ENCODE measurements around the gene SH3GLB2.

SH3GLB2 gene

DNA sequence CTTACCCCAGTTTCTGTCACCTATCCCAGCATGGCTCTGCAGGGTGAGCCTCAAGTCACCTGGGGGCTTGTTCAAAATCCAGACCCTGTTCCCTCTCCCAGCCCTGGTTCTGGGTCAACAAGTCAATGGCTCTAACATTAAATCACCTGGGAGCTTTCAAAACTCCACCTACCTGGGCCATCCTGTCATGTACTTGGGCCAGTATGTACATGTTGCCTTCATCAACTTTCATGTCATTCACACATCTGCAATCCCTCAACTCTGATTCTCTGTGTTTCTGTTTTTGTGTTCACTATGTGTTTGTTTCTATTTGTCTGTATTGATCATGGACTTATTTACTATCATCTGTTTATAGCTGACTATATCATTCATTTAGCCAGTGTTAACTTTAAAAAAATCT, 2.1 kb upstream of the SH3GLB2 start:
- no peaks in the 10 kb centered on the region for H3K27me3 ChIP-seq (ENCODE audit: insufficient read depth, poor library complexity, severe bottlenecking)
- TF ChIP-seq GABPA (IDR thresholded peaks at IDR 0.05; ENCODE audit: low read depth) (no peak), SPI1 (IDR thresholded peaks at IDR 0.05; ENCODE audit: borderline replicate concordance, low read depth) (no peak), POLR2AphosphoS5 (IDR thresholded peaks at IDR 0.05; ENCODE audit: low read depth) (no peak)
- TF ChIP-seq, protein P1, sequence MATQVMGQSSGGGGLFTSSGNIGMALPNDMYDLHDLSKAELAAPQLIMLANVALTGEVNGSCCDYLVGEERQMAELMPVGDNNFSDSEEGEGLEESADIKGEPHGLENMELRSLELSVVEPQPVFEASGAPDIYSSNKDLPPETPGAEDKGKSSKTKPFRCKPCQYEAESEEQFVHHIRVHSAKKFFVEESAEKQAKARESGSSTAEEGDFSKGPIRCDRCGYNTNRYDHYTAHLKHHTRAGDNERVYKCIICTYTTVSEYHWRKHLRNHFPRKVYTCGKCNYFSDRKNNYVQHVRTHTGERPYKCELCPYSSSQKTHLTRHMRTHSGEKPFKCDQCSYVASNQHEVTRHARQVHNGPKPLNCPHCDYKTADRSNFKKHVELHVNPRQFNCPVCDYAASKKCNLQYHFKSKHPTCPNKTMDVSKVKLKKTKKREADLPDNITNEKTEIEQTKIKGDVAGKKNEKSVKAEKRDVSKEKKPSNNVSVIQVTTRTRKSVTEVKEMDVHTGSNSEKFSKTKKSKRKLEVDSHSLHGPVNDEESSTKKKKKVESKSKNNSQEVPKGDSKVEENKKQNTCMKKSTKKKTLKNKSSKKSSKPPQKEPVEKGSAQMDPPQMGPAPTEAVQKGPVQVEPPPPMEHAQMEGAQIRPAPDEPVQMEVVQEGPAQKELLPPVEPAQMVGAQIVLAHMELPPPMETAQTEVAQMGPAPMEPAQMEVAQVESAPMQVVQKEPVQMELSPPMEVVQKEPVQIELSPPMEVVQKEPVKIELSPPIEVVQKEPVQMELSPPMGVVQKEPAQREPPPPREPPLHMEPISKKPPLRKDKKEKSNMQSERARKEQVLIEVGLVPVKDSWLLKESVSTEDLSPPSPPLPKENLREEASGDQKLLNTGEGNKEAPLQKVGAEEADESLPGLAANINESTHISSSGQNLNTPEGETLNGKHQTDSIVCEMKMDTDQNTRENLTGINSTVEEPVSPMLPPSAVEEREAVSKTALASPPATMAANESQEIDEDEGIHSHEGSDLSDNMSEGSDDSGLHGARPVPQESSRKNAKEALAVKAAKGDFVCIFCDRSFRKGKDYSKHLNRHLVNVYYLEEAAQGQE (IDR thresholded peaks at IDR 0.05; ENCODE audit: insufficient replicate concordance, low read depth), result no peak
- DNase-seq (ENCODE audit: low read depth in 1 of 2, low spot score in 1 of 2), result no peak
- H3K4me3 ChIP-seq (replicated peaks; ENCODE audit: insufficient read depth, low read length), result no peak overlapping the region
- H3K27ac ChIP-seq (replicated peaks), result no peak overlapping the region

DNA sequence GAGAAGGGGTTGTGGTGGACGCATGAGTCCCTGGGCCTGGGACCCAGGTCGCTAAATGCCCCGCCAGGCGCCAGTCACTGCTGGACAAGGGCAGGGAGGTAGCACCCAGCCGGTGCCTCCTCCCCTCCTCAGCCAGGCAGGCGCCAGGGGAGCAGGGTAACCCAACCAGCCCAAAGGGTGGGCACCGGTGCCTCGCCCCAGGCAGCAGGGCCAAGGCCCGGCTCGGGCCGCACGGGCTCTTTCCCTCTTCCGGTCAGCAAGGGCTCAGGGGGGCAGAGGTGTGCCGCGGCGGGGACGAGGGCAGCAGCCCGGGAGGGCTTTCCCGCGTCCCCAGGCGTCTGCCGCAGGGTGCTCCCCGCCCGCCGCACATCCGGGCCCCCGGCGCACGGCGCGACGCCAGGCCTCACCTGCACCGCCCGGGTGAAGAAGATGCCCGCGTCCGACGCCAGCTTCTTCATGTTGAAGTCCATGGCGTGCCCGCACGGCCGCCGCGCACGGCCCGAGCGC, 393 bp downstream of the SH3GLB2 start:
- DNase-seq (ENCODE audit: low read depth in 1 of 2, low spot score in 1 of 2), result no peak
- TF ChIP-seq, protein P1 (IDR thresholded peaks at IDR 0.05; ENCODE audit: insufficient replicate concordance, low read depth), result no peak
- no peak for TF ChIP-seq SPI1 (IDR thresholded peaks at IDR 0.05; ENCODE audit: borderline replicate concordance, low read depth)
- no peak for TF ChIP-seq GABPA (IDR thresholded peaks at IDR 0.05; ENCODE audit: low read depth)

DNA sequence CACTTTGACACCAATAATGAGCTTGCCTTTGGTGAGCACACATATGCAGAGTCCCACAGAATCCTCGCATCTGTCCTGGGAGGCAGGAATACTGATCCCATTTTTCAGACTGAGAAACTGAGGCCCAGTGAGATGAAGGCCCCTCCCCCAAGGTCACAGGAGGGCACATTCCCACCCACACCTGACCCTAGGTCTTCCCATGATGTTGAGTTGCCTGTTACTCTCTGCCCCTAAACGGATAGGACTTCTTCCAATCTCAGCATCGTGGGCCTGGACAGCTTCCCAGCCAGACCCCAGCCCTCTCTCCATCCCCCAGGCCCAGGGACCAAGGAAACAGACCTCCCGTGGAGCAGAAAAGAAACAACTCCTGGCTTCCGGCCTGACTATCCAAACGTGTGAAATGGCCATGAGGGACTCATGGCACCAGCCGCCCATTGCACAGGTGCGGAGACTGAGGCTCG, 877 bp downstream of the SH3GLB2 start:
- Histone ChIP-seq H3K27ac (replicated peaks) (no peak overlapping the region), H3K4me3 (replicated peaks; ENCODE audit: insufficient read depth, low read length) (peak overlapping the region; percentile 53), H3K27me3 (ENCODE audit: insufficient read depth, poor library complexity, severe bottlenecking) (no peaks in the 10 kb centered on the region)
- TF ChIP-seq GABPA (IDR thresholded peaks at IDR 0.05; ENCODE audit: low read depth) (no peak), SPI1 (IDR thresholded peaks at IDR 0.05; ENCODE audit: borderline replicate concordance, low read depth) (no peak), POLR2AphosphoS5 (IDR thresholded peaks at IDR 0.05; ENCODE audit: low read depth) (no peak)
- TF ChIP-seq, protein P1 (IDR thresholded peaks at IDR 0.05; ENCODE audit: insufficient replicate concordance, low read depth), result no peak
- TF ChIP-seq, protein P2, sequence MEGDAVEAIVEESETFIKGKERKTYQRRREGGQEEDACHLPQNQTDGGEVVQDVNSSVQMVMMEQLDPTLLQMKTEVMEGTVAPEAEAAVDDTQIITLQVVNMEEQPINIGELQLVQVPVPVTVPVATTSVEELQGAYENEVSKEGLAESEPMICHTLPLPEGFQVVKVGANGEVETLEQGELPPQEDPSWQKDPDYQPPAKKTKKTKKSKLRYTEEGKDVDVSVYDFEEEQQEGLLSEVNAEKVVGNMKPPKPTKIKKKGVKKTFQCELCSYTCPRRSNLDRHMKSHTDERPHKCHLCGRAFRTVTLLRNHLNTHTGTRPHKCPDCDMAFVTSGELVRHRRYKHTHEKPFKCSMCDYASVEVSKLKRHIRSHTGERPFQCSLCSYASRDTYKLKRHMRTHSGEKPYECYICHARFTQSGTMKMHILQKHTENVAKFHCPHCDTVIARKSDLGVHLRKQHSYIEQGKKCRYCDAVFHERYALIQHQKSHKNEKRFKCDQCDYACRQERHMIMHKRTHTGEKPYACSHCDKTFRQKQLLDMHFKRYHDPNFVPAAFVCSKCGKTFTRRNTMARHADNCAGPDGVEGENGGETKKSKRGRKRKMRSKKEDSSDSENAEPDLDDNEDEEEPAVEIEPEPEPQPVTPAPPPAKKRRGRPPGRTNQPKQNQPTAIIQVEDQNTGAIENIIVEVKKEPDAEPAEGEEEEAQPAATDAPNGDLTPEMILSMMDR (IDR thresholded peaks at IDR 0.05; ENCODE audit: insufficient read depth, low read length), result no peak
- no peak for DNase-seq (ENCODE audit: low read depth in 1 of 2, low spot score in 1 of 2)

More for the DNA sequence above, 393 bp downstream of the SH3GLB2 start:
- Histone ChIP-seq H3K27ac (replicated peaks) (no peak overlapping the region), H3K27me3 (ENCODE audit: insufficient read depth, poor library complexity, severe bottlenecking) (no peaks in the 10 kb centered on the region), H3K4me3 (replicated peaks; ENCODE audit: insufficient read depth, low read length) (peak overlapping the region; percentile 53)

DNA sequence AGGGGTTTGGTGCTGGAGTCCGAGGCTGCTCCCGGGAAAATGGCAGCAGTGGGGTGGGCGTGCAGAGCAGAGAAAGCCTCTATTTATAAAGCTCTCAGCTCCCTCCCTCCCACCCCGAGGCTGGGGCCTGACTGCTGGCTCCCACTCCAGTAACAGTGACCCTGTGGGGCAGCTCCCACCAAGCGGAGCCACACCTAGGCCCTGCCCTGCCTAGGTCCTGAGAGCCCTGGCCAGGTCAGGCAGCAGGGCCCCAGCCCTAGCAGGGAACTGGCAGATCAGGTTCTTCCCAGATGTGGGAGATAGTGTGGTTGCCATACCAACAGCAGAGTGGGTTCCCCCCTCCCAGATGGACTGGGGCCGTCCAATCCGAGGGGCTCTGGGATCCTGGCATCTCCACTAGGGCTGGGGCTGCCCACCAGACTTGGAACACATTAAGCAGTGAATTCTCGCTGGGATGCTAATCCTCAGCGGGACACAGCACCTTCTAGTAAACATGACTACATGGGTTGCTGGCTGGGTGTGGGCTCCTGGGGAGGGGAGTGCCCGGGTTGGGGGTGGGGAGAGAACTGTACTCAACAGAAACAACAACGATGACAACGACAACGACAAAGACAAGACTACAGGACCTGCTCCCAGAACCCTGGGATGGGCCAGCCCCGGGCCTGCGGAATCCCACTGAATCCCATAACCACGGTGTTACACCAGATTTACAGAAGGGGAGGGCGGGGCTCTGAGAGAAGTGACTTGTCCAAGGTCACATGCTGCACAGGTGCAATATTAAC, 1.5 kb downstream of the SH3GLB2 start:
- H3K27ac ChIP-seq (replicated peaks), result no peak overlapping the region

More for the DNA sequence above, 1.5 kb downstream of the SH3GLB2 start:
- DNase-seq (ENCODE audit: low read depth in 1 of 2, low spot score in 1 of 2), result no peak
- Histone ChIP-seq H3K27me3 (ENCODE audit: insufficient read depth, poor library complexity, severe bottlenecking) (no peaks in the 10 kb centered on the region), H3K4me3 (replicated peaks; ENCODE audit: insufficient read depth, low read length) (no peak overlapping the region)
- TF ChIP-seq, protein P2 (IDR thresholded peaks at IDR 0.05; ENCODE audit: insufficient read depth, low read length), result no peak
- TF ChIP-seq POLR2AphosphoS5 (IDR thresholded peaks at IDR 0.05; ENCODE audit: low read depth) (no peak), GABPA (IDR thresholded peaks at IDR 0.05; ENCODE audit: low read depth) (no peak), SPI1 (IDR thresholded peaks at IDR 0.05; ENCODE audit: borderline replicate concordance, low read depth) (no peak)
- TF ChIP-seq, protein P1 (IDR thresholded peaks at IDR 0.05; ENCODE audit: insufficient replicate concordance, low read depth), result no peak

Measured in HL-60 (cell line).